Endothelial cell of umbilical vein (primary cell): ENCODE results near the gene DCDC1. TPM values are rescaled to one million over a fixed set of nuclear protein-coding genes. Genes with fewer than 3 reads are reported as not detected.

Source experiments
- BruUV-seq: library from RNA; stranded (reverse); fragments of 400-500 nt; replicated peaks from 2 replicates; lab custom pipeline; 2021; lab: Mats Ljungman, UMichigan
- CTCF ChIA-PET: fragments of 300-600, 350-600 bp; sonication (Branson Sonifier 250); formaldehyde crosslinking; loops from one replicate; lab custom pipeline; 2021; ENCODE audit warnings: antibody characterized with exemption, inconsistent platforms; lab: Charles Lee
- POLR2A ChIA-PET: fragments of 300-600, 350-600 bp; sonication (Branson Sonifier 250); formaldehyde crosslinking; loops from one replicate; lab custom pipeline; 2021; ENCODE audit warnings: antibody characterized with exemption, inconsistent platforms; lab: Charles Lee
- DNase-seq: peaks from one replicate; pipeline ENCODE4 v3.0.0-alpha.2; 2011; ENCODE audit warnings: low read depth, low spot score
- FAIRE-seq: peaks from 2 replicates; lab custom pipeline; 2011; peaks lifted over from hg19 to GRCh38; lab: Jason Lieb, UNC
- H2AFZ ChIP-seq: 2 replicates; pipeline ENCODE4 v1.6.0; 2012; ENCODE audit warnings: low read depth, low read length, control low read depth, inconsistent platforms
- H3K27ac ChIP-seq: 2 replicates; pipeline ENCODE4 v1.5.1; 2011; ENCODE audit warnings: low read depth, mild to moderate bottlenecking, control low read depth, low read length, moderate library complexity; ENCODE audit not compliant: insufficient read depth
- H3K27me3 ChIP-seq, 2 experiments: 2 replicates each; pipeline versions ENCODE4 v1.6.0 to v1.6.1; 2011; ENCODE audit warnings: low read length in 2 of 2, mixed read lengths in 1 of 2; ENCODE audit not compliant: control insufficient read depth in 2 of 2, insufficient read depth in 2 of 2
- H3K36me3 ChIP-seq, 2 experiments: 2 replicates in 1 of 2; 3 replicates in 1 of 2; pipeline ENCODE4 v1.5.1; 2011; ENCODE audit warnings: low read length in 2 of 2, mild to moderate bottlenecking in 1 of 2, moderate library complexity in 1 of 2; ENCODE audit not compliant: control insufficient read depth in 2 of 2, insufficient read depth in 2 of 2; ENCODE audit errors: extremely low read depth in 1 of 2
- H3K4me1 ChIP-seq: 3 replicates; pipeline ENCODE4 v1.5.1; 2011; ENCODE audit warnings: mild to moderate bottlenecking, low read length; ENCODE audit not compliant: control insufficient read depth, insufficient read depth; ENCODE audit errors: extremely low read depth
- H3K4me2 ChIP-seq: 2 replicates; pipeline ENCODE4 v1.6.1; 2011; ENCODE audit warnings: low read length, control low read depth, mixed read lengths; ENCODE audit not compliant: insufficient read depth
- H3K4me3 ChIP-seq, 3 experiments: fragments of 200-600 bp in 1 of 3; sonication (generic), shearing (Covaris generic) in 1 of 3; replicated peaks in 1 of 3; 2 replicates each; pipeline ENCODE4 v1.5.1; 2011 to 2016; ENCODE audit warnings: control low read depth in 3 of 3, low read length in 3 of 3, mild to moderate bottlenecking in 2 of 3, inconsistent platforms in 1 of 3, low read depth in 1 of 3, moderate library complexity in 1 of 3; ENCODE audit not compliant: insufficient read depth in 1 of 3
- H3K79me2 ChIP-seq: 2 replicates; pipeline ENCODE4 v1.6.0; 2012; ENCODE audit warnings: low read length, inconsistent platforms; ENCODE audit not compliant: control insufficient read depth, insufficient read depth
- H3K9ac ChIP-seq: replicated peaks from 2 replicates; pipeline ENCODE3; 2011; ENCODE audit warnings: low read length, control low read depth; ENCODE audit not compliant: insufficient read depth; ENCODE audit errors: extremely low read depth
- H3K9me1 ChIP-seq: replicated peaks from 3 replicates; pipeline ENCODE4 v1.6.0; 2011; ENCODE audit warnings: mild to moderate bottlenecking, low read length; ENCODE audit not compliant: control insufficient read depth, insufficient read depth; ENCODE audit errors: extremely low read depth
- H3K9me3 ChIP-seq: replicated peaks from 2 replicates; pipeline ENCODE4 v1.5.1; 2012; ENCODE audit warnings: low read length, inconsistent platforms; ENCODE audit not compliant: control insufficient read depth, insufficient read depth
- H4K20me1 ChIP-seq: replicated peaks from 2 replicates; pipeline ENCODE3; 2011; ENCODE audit warnings: mild to moderate bottlenecking, low read length; ENCODE audit not compliant: control insufficient read depth, insufficient read depth; ENCODE audit errors: extremely low read depth
- EZH2 ChIP-seq: IDR thresholded peaks from 2 replicates; pipeline ENCODE4 v1.6.1; 2012; ENCODE audit warnings: borderline replicate concordance, low read depth, mild to moderate bottlenecking, moderate library complexity, low read length, inconsistent platforms; ENCODE audit not compliant: severe bottlenecking
- FOS ChIP-seq: IDR thresholded peaks from 2 replicates; pipeline ENCODE4 v1.6.1; 2011; ENCODE audit warnings: mild to moderate bottlenecking, low read length, moderate library complexity, borderline replicate concordance; ENCODE audit not compliant: insufficient read depth
- GATA2 ChIP-seq: IDR thresholded peaks from 2 replicates; pipeline ENCODE4 v1.7.0; 2011; ENCODE audit warnings: low read depth, mild to moderate bottlenecking, moderate library complexity, mixed read lengths, low read length; ENCODE audit not compliant: insufficient read length, insufficient read depth
- JUN ChIP-seq: IDR thresholded peaks from 2 replicates; pipeline ENCODE4 v1.6.1; 2011; ENCODE audit warnings: borderline replicate concordance, low read depth; ENCODE audit not compliant: insufficient read length, insufficient read depth
- MAX ChIP-seq: IDR thresholded peaks from 2 replicates; pipeline ENCODE4 v1.6.1; 2011; ENCODE audit not compliant: insufficient read depth, insufficient read length
- MYC ChIP-seq: IDR thresholded peaks from one replicate; pipeline ENCODE4 v1.6.1; 2011; ENCODE audit warnings: mild to moderate bottlenecking, low read depth, low read length
- POLR2A ChIP-seq: IDR thresholded peaks from 2 replicates; pipeline ENCODE4 v1.6.1; 2012; ENCODE audit warnings: low read depth, mild to moderate bottlenecking, control low read depth, low read length
- POLR2AphosphoS5 ChIP-seq: IDR thresholded peaks from 2 replicates; pipeline ENCODE4 v1.6.1; 2012; ENCODE audit warnings: low read depth, mild to moderate bottlenecking, control low read depth, low read length, moderate library complexity; ENCODE audit not compliant: insufficient read depth
- dilution Hi-C: fragments of 300-500 bp; cut with MboI; formaldehyde crosslinking; loops from one replicate; pipeline ENCODE4 v1.15.0; 2019; ENCODE audit warnings: low sequenced_read_pairs; ENCODE audit not compliant: extremely low pct_ligation_motif_present
- intact Hi-C: fragments of 100-400 bp; cut with micrococcal nuclease; formaldehyde crosslinking; loops from one replicate; pipeline ENCODE4 v1.10.0; 2022
- polyA plus RNA-seq, 4 experiments: library from polyadenylated mRNA; depleted of rRNA in 3 of 4; stranded (reverse) in 3 of 4; unstranded in 1 of 4; fragments of >200 nt; gene quantifications; 2 replicates each; pipeline versions ENCODE4 v1.2.1 to v1.2.3, GENCODE V29; 2011 to 2012; ENCODE audit warnings: missing spikeins in 1 of 4
- total RNA-seq: library from RNA; stranded (reverse); gene quantifications from 2 replicates; pipeline ENCODE4 v1.2.3, GENCODE V29; 2021
- TF ChIP-seq, protein P1 (sequence below), 2 donors: IDR thresholded peaks; 1 replicate in 1 of 2; 2 replicates in 1 of 2; pipeline ENCODE4 v1.5.1; 2011; ENCODE audit warnings: low read length in 2 of 2, mild to moderate bottlenecking in 2 of 2, moderate library complexity in 2 of 2, control low read depth in 1 of 2, inconsistent platforms in 1 of 2, low read depth in 1 of 2; ENCODE audit not compliant: insufficient read depth in 1 of 2; ENCODE audit errors: extremely low read depth in 1 of 2

The DCDC1 gene
- total and polyA plus RNA-seq, 2 donors (not counting 3 experiments of a cell fraction or from before 2014, with no cell fraction given): 0.04 TPM; not detected in 1

DNA sequence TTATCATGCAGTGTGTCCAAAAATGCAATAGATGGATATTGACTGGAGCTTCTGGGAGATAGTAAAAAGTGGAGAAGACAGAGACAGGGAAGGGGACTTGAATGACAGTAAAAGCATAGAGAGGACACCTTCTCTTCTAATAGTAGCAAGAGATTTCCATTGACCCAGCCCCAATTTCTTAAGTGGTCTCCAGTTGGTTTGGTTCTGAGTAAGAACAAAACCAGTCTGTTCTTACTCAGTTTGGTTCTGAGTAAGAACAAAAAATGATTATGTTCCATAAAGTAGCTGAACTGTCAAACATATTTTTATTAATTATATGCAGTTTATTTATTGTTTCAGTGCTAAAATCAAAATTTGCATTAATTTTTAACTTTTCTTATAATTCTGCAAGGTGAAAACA is 466.6 kb downstream of the DCDC1 start:
- POLR2A ChIA-PET: no interaction called here
- no peak for TF ChIP-seq MAX
- no peak for TF ChIP-seq MYC
- TF ChIP-seq FOS: no peak
- no peak for TF ChIP-seq GATA2
- TF ChIP-seq, protein P1, sequence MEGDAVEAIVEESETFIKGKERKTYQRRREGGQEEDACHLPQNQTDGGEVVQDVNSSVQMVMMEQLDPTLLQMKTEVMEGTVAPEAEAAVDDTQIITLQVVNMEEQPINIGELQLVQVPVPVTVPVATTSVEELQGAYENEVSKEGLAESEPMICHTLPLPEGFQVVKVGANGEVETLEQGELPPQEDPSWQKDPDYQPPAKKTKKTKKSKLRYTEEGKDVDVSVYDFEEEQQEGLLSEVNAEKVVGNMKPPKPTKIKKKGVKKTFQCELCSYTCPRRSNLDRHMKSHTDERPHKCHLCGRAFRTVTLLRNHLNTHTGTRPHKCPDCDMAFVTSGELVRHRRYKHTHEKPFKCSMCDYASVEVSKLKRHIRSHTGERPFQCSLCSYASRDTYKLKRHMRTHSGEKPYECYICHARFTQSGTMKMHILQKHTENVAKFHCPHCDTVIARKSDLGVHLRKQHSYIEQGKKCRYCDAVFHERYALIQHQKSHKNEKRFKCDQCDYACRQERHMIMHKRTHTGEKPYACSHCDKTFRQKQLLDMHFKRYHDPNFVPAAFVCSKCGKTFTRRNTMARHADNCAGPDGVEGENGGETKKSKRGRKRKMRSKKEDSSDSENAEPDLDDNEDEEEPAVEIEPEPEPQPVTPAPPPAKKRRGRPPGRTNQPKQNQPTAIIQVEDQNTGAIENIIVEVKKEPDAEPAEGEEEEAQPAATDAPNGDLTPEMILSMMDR (IDR thresholded peaks at IDR 0.05; ENCODE audit: extremely low read depth in 1 of 2, insufficient read depth in 1 of 2, low read depth in 1 of 2, low read length in 2 of 2): no peak
- no peak for TF ChIP-seq JUN
- TF ChIP-seq EZH2: no peak
- no peak for TF ChIP-seq POLR2AphosphoS5
- no peak for TF ChIP-seq POLR2A

More for the DNA sequence above, 466.6 kb downstream of the DCDC1 start:
- H3K4me2 ChIP-seq: no peak overlapping the region
- H3K9me3 ChIP-seq: no peaks in the 10 kb centered on the region
- CTCF ChIA-PET: interaction anchor here (1.6 kb wide), 1 partner anchor 15 kb away, joined by 5 read pairs; no protein-coding TSS in a partner anchor
- intact Hi-C loops (no loop called here), dilution Hi-C loops (no loop called here)
- no peaks in the 10 kb centered on the region for H4K20me1 ChIP-seq
- H3K27me3 ChIP-seq: peaks cover 0 to 2% of the 10 kb centered on the region in 2 experiments
- H3K27ac ChIP-seq: no peak overlapping the region
- H3K79me2 ChIP-seq: no peaks in the 10 kb centered on the region
- no TSS peak for BruUV-seq
- no peaks in the 10 kb centered on the region for H3K4me1 ChIP-seq
- H3K9me1 ChIP-seq: no peaks in the 10 kb centered on the region
- no peak overlapping the region for H3K4me3 ChIP-seq
- FAIRE-seq: no peak
- H3K9ac ChIP-seq: no peak overlapping the region
- no peak for DNase-seq
- no peak overlapping the region for H2AFZ ChIP-seq
- H3K36me3 ChIP-seq: no peaks in the 10 kb centered on the region
